ENCODE measurements around the gene ATP1A2.

The ATP1A2 gene

DNA sequence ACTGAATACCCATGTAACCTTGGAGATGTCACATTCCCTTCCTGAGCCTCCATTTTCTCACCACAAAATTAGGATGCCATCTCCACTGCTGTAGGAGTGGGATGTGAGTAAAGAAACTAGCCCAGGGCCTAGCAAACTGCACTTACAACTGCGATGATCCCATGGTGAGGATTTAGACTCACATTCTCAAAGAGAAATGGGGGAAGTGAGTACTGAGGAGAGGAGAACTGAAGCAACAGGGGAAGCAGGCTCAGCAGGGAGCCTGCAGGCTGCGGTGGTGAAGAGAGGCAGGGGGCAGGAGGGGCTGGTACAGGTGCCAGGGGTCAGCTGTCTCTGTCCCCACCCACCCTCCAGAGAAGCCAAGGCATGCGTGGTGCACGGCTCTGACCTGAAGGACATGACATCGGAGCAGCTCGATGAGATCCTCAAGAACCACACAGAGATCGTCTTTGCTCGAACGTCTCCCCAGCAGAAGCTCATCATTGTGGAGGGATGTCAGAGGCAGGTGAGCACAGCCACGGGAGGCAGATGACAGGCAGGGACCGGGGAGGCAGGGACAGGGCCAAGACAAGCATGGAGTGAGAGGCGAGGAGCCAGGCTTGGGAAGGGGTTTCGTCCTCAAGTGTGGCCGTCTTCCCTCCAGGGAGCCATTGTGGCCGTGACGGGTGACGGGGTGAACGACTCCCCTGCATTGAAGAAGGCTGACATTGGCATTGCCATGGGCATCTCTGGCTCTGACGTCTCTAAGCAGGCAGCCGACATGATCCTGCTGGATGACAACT, 19.4 kb downstream of the ATP1A2 start:
- H3K9me3 ChIP-seq (ENCODE audit: control insufficient read depth, low read length), result no peaks in the 10 kb centered on the region
- no peaks in the 10 kb centered on the region for H3K4me1 ChIP-seq
- no peak overlapping the region for H3K4me3 ChIP-seq (ENCODE audit: low read depth, low read length)
- H3K27me3 ChIP-seq (ENCODE audit: control insufficient read depth, insufficient read depth, low read length), result no peaks in the 10 kb centered on the region
- no peaks in the 10 kb centered on the region for H3K36me3 ChIP-seq (ENCODE audit: control insufficient read depth, insufficient read depth, low read length)
- H2AFZ ChIP-seq, result no peak overlapping the region
- no peaks in the 10 kb centered on the region for H3K79me2 ChIP-seq
- no peak overlapping the region for H3K4me2 ChIP-seq (ENCODE audit: low read length)
- no peak for TF ChIP-seq CTCF (IDR thresholded peaks at IDR 0.05)
- H3K27ac ChIP-seq, result no peak overlapping the region
- no peak overlapping the region for H3K9ac ChIP-seq

GRCh38 chr1:160136121-160136925, 20.8 kb downstream of the ATP1A2 start:
- Histone ChIP-seq H2AFZ (no peak overlapping the region), H3K27ac (no peak overlapping the region), H3K9me3 (ENCODE audit: control insufficient read depth, low read length) (no peaks in the 10 kb centered on the region), H3K4me2 (ENCODE audit: low read length) (no peak overlapping the region), H3K36me3 (ENCODE audit: control insufficient read depth, insufficient read depth, low read length) (no peaks in the 10 kb centered on the region), H3K4me1 (no peaks in the 10 kb centered on the region), H3K79me2 (no peaks in the 10 kb centered on the region), H3K9ac (no peak overlapping the region), H3K4me3 (ENCODE audit: low read depth, low read length) (no peak overlapping the region), H3K27me3 (ENCODE audit: control insufficient read depth, insufficient read depth, low read length) (no peaks in the 10 kb centered on the region)
- TF ChIP-seq CTCF (IDR thresholded peaks at IDR 0.05), result no peak

- no peak for TF ChIP-seq CTCF (IDR thresholded peaks at IDR 0.05)
- no peaks in the 10 kb centered on the region for H3K4me1 ChIP-seq
- no peak overlapping the region for H2AFZ ChIP-seq
- no peaks in the 10 kb centered on the region for H3K36me3 ChIP-seq (ENCODE audit: control insufficient read depth, insufficient read depth, low read length)
- no peaks in the 10 kb centered on the region for H3K79me2 ChIP-seq
- H3K27me3 ChIP-seq (ENCODE audit: control insufficient read depth, insufficient read depth, low read length), result no peaks in the 10 kb centered on the region
- no peak overlapping the region for H3K9ac ChIP-seq
- no peak overlapping the region for H3K4me2 ChIP-seq (ENCODE audit: low read length)
- H3K9me3 ChIP-seq (ENCODE audit: control insufficient read depth, low read length), result no peaks in the 10 kb centered on the region
- H3K27ac ChIP-seq, result no peak overlapping the region
- H3K4me3 ChIP-seq (ENCODE audit: low read depth, low read length), result no peak overlapping the region
Measured at GRCh38 chr1:160136926-160137200, 21.3 kb downstream of the ATP1A2 start.

DNA sequence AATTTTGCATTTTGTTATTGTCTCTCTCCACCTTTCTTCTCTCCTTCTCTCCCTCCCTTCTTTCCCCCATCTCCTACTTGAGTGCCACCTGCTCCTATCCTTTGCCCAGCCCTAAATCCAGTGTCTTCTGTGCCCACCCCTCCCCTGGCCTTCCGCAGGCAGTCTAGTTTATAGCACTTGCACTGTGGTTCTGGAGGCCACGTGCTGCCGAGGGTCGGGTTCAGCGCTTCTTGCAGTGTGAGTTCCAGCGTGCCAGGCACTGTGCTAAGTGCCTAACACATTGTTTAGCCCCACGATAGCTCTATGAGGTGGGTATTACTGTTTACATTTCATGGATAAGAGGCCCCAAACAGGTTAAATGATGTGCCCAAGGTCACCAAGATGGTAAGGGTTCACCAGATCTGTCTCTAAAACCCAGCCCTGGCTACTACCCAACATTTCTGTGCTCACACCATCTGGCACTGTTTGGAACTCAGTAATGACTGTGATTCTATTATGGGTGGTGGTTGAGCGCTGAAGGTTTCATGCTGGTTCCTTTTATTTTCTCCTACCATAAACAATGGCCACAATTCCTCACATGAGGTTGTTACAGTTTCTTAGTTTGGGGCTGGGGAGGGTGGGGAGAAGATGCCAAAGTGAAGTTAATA, 21.8 kb downstream of the ATP1A2 start:
- H3K4me1 ChIP-seq, result no peaks in the 10 kb centered on the region
- H2AFZ ChIP-seq, result no peak overlapping the region
- no peak overlapping the region for H3K27ac ChIP-seq
- H3K79me2 ChIP-seq, result no peaks in the 10 kb centered on the region
- no peak for TF ChIP-seq CTCF (IDR thresholded peaks at IDR 0.05)
- H3K4me2 ChIP-seq (ENCODE audit: low read length), result no peak overlapping the region
- no peaks in the 10 kb centered on the region for H3K27me3 ChIP-seq (ENCODE audit: control insufficient read depth, insufficient read depth, low read length)
- H3K9ac ChIP-seq, result no peak overlapping the region
- H3K4me3 ChIP-seq (ENCODE audit: low read depth, low read length), result no peak overlapping the region
- no peaks in the 10 kb centered on the region for H3K9me3 ChIP-seq (ENCODE audit: control insufficient read depth, low read length)
- no peaks in the 10 kb centered on the region for H3K36me3 ChIP-seq (ENCODE audit: control insufficient read depth, insufficient read depth, low read length)
